HCT116 (cell line): Measurements from ENCODE around the gene INS. TPM values are rescaled to one million over a fixed set of nuclear protein-coding genes. Genes with fewer than 3 reads are reported as not detected.

Experiments used
- ATAC-seq: fragments of 200-7000 bp; cut with Tn5 transposase; 2 replicates; pipeline ENCODE4 v1.9.1; 2020; ENCODE audit warnings: mild to moderate bottlenecking, moderate library complexity
- BruUV-seq: library from RNA; stranded (reverse); fragments of 400-500 nt; replicated peaks from 2 replicates; lab custom pipeline; 2021; lab: Mats Ljungman, UMichigan
- CTCF ChIA-PET: fragments of 300-600 bp; sonication (Branson Sonifier 250); formaldehyde crosslinking; loops from one replicate; lab custom pipeline; 2021; ENCODE audit warnings: antibody characterized with exemption; lab: Charles Lee
- POLR2A ChIA-PET: fragments of 300-600, 350-600 bp; sonication (Branson Sonifier 250); formaldehyde crosslinking; loops from one replicate; lab custom pipeline; 2021; ENCODE audit warnings: antibody characterized with exemption; lab: Charles Lee
- RAD21 ChIA-PET, 2 experiments: fragments of 300-600 bp; sonication (Branson Sonifier 250); formaldehyde crosslinking; loops; one replicate each; lab custom pipeline; 2023; ENCODE audit warnings: low total read pairs in 2 of 2; ENCODE audit not compliant: uncharacterized antibody in 2 of 2, unreplicated experiment in 2 of 2, low non-redundant PET in 1 of 2; lab: Charles Lee
- DNase-seq: peaks from one replicate; pipeline ENCODE4 v3.0.0-alpha.2; 2010; ENCODE audit warnings: low read depth, low spot score
- H2AFZ ChIP-seq: fragments of 200-600 bp; shearing (Covaris generic), sonication (generic); 2 replicates; pipeline ENCODE4 v1.6.1; 2017; ENCODE audit warnings: low read depth, mixed run types, mixed read lengths, antibody characterized with exemption, low read length; ENCODE audit not compliant: poor library complexity, severe bottlenecking
- H3K27ac ChIP-seq: 2 replicates; pipeline ENCODE4 v1.5.1; 2012; ENCODE audit warnings: low read depth, low read length
- H3K27me3 ChIP-seq: fragments of 200-600 bp; sonication (generic); 2 replicates; pipeline ENCODE4 v1.6.1; 2016; ENCODE audit warnings: mixed run types, low read length, mixed read lengths; ENCODE audit not compliant: insufficient read depth
- H3K36me3 ChIP-seq, 2 experiments: fragments of 200-500 bp in 1 of 2; fragments of 200-600 bp in 1 of 2; sonication (Bioruptor generic) in 1 of 2; sonication (generic) in 1 of 2; 2 replicates each; pipeline versions ENCODE4 v1.5.1 to v1.6.1; 2014 to 2016; ENCODE audit warnings: low read length in 2 of 2, inconsistent platforms in 1 of 2, mixed read lengths in 1 of 2, mixed run types in 1 of 2; ENCODE audit not compliant: insufficient read depth in 2 of 2, control insufficient read depth in 1 of 2
- H3K4me1 ChIP-seq, 2 experiments: fragments of 200-600 bp in 1 of 2; sonication (generic) in 1 of 2; 2 replicates each; pipeline versions ENCODE4 v1.5.1 to v1.6.1; 2012 to 2017; ENCODE audit warnings: low read length in 2 of 2, inconsistent platforms in 1 of 2, mild to moderate bottlenecking in 1 of 2, mixed read lengths in 1 of 2, mixed run types in 1 of 2, moderate library complexity in 1 of 2; ENCODE audit not compliant: insufficient read depth in 2 of 2, control insufficient read depth in 1 of 2
- H3K4me2 ChIP-seq: fragments of 200-600 bp; sonication (generic); 2 replicates; pipeline ENCODE4 v1.6.1; 2017; ENCODE audit warnings: mixed run types, low read length, mixed read lengths
- H3K4me3 ChIP-seq, 2 experiments: fragments of 200-600 bp in 1 of 2; sonication (generic) in 1 of 2; replicated peaks in 1 of 2; 2 replicates each; pipeline ENCODE4 v1.5.1; 2011 to 2016; ENCODE audit warnings: low read length in 2 of 2, control low read depth in 1 of 2, low read depth in 1 of 2, mild to moderate bottlenecking in 1 of 2, mixed read lengths in 1 of 2, mixed run types in 1 of 2
- H3K79me2 ChIP-seq: fragments of 200-600 bp; sonication (generic); 2 replicates; pipeline ENCODE4 v1.6.1; 2017; ENCODE audit warnings: mild to moderate bottlenecking, mixed run types, low read length, moderate library complexity, mixed read lengths; ENCODE audit not compliant: insufficient read depth
- H3K9ac ChIP-seq: fragments of 200-600 bp; sonication (generic); 2 replicates; pipeline ENCODE4 v1.6.1; 2016; ENCODE audit warnings: low read length, mixed read lengths
- H3K9me2 ChIP-seq: fragments of 200-600 bp; sonication (generic), shearing (Covaris generic); 2 replicates; pipeline ENCODE4 v1.6.1; 2017; ENCODE audit warnings: mixed run types, mild to moderate bottlenecking, moderate library complexity; ENCODE audit not compliant: insufficient read depth
- H3K9me3 ChIP-seq, 2 experiments: fragments of 200-500 bp in 1 of 2; fragments of 200-600 bp in 1 of 2; sonication (Bioruptor generic) in 1 of 2; sonication (generic) in 1 of 2; 2 replicates each; pipeline ENCODE4 v1.6.1; 2014 to 2017; ENCODE audit warnings: low read length in 2 of 2, mixed read lengths in 2 of 2, inconsistent platforms in 1 of 2, low read depth in 1 of 2, mild to moderate bottlenecking in 1 of 2, mixed run types in 1 of 2, moderate library complexity in 1 of 2; ENCODE audit not compliant: control insufficient read depth in 1 of 2, insufficient read depth in 1 of 2
- H4K20me1 ChIP-seq: fragments of 200-600 bp; sonication (generic), shearing (Covaris generic); 2 replicates; pipeline ENCODE4 v1.6.1; 2017; ENCODE audit warnings: mixed run types, mild to moderate bottlenecking, moderate library complexity; ENCODE audit not compliant: insufficient read depth
- CTCF ChIP-seq, 3 experiments: fragments of 200-600 bp in 1 of 3; sonication (generic) in 1 of 3; IDR thresholded peaks in 2 of 3; conservative IDR thresholded peaks in 1 of 3; 2 replicates each; pipeline ENCODE4 v1.5.1; 2012 to 2017; ENCODE audit warnings: low read depth in 2 of 3, low read length in 2 of 3, antibody characterized with exemption in 1 of 3, borderline replicate concordance in 1 of 3, control low read depth in 1 of 3, mild to moderate bottlenecking in 1 of 3, mixed read lengths in 1 of 3, mixed run types in 1 of 3, moderate library complexity in 1 of 3; ENCODE audit not compliant: insufficient read depth in 1 of 3
- MAX ChIP-seq: IDR thresholded peaks from 2 replicates; pipeline ENCODE4 v1.6.1; 2012
- REST ChIP-seq: IDR thresholded peaks from 2 replicates; pipeline ENCODE4 v1.6.1; 2012; ENCODE audit warnings: low read depth
- ZFX ChIP-seq: fragments of 450-650 bp; IDR thresholded peaks from 2 replicates; pipeline ENCODE4 v1.6.1; 2017
- intact Hi-C: fragments of 100-400 bp; cut with micrococcal nuclease; formaldehyde crosslinking; loops from 2 replicates; pipeline ENCODE4 v1.10.0; 2022
- total RNA-seq: library from RNA; stranded (reverse); gene quantifications from one replicate; pipeline ENCODE4 v1.2.1, GENCODE V29; 2021; ENCODE audit not compliant: unreplicated experiment

Gene INS
- total RNA-seq, 1 experiment from 2014 or later = 0.44 TPM

GRCh38 chr11:2208691-2209369 lies 47.8 kb upstream of the INS start:
- Histone ChIP-seq H3K9ac (no peak overlapping the region), H3K79me2 (no peaks in the 10 kb centered on the region), H3K27ac (no peak overlapping the region; the same call in 1 of the 2 replicates), H3K9me3 (no peaks in the 10 kb centered on the region), H3K4me2 (no peak overlapping the region), H3K4me3 (no peak overlapping the region), H4K20me1 (no peaks in the 10 kb centered on the region), H3K4me1 (peaks cover 13 to 18% of the 10 kb centered on the region in 2 experiments), H3K9me2 (no peaks in the 10 kb centered on the region), H2AFZ (no peak overlapping the region), H3K36me3 (no peaks in the 10 kb centered on the region), H3K27me3 (no peaks in the 10 kb centered on the region)
- POLR2A ChIA-PET = no interaction called here
- TF ChIP-seq CTCF (IDR thresholded peaks at IDR 0.05 in 2 of 3, conservative IDR thresholded peaks at IDR 0.05 in 1 of 3; ENCODE audit: borderline replicate concordance in 1 of 3, insufficient read depth in 1 of 3, low read depth in 2 of 3, low read length in 2 of 3) = peak in 2 of 3 experiments; percentile 22 to 39; a peak in 4 of 6 replicates
- no peak for TF ChIP-seq MAX
- TF ChIP-seq ZFX = no peak
- no peak for TF ChIP-seq REST
- RAD21 ChIA-PET = no interaction called here
- ATAC-seq (peak; percentile 62), DNase-seq (no peak)
- CTCF ChIA-PET = interaction anchor here (1.0 kb wide), 1 partner anchor 96 kb away, joined by 4 read pairs; no protein-coding TSS in a partner anchor
- BruUV-seq = no TSS peak
- intact Hi-C loops = no loop called here
